Globus pallidus (tissue), 1 donor: Measurements from ENCODE around the gene HSD17B8.

Experiments used
- DNase-seq: peaks from one replicate; pipeline ENCODE4 v3.0.0-alpha.2; 2015; ENCODE audit warnings: low spot score

HSD17B8 gene

DNA sequence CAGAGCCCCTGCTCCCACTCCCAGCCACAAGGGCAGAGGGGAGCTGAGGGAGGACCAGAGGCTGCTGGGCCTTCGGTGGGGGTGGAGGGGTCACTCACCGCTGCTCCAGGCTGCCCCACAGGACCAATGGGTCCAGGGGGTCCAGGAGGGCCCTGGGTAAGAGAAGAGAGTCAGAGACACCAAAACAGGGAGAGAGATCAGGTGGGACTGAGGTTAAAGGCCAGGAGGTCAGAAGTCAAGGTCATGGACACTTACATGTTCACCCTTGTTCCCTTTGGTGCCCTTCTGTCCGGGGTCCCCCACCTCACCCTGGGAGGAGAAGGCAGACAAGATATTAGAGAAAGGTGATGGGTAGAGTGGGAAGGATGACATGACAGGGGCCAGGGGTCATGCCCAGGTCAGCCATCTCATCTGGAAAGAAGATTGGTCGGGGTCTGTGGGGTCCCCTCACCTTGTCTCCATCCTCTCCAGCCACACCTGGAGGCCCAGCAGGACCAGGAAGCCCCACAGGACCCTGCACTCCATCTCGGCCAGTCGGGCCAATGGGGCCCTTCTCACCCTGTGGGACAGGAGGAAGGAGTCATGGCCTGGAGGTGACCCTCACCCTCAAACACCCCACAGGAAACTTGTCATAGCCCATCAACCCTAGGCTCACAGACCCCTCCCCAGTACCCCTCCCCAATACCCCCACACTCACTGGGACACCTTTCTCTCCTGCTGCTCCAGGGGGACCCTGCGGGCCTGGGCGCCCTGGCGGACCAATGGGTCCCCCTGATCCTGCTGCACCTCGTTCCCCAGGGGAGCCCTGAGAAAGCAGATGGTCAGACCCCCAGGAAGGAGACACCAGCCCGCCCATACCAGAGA lies 33.2 kb upstream of the HSD17B8 start:
- DNase-seq = no peak

- DNase-seq = no peak
These were observed 32.4 kb upstream of the HSD17B8 start for GRCh38 chr6:33171880-33172687.

- DNase-seq = no peak
These were observed 31.5 kb upstream of the HSD17B8 start for GRCh38 chr6:33172688-33173534.

DNA sequence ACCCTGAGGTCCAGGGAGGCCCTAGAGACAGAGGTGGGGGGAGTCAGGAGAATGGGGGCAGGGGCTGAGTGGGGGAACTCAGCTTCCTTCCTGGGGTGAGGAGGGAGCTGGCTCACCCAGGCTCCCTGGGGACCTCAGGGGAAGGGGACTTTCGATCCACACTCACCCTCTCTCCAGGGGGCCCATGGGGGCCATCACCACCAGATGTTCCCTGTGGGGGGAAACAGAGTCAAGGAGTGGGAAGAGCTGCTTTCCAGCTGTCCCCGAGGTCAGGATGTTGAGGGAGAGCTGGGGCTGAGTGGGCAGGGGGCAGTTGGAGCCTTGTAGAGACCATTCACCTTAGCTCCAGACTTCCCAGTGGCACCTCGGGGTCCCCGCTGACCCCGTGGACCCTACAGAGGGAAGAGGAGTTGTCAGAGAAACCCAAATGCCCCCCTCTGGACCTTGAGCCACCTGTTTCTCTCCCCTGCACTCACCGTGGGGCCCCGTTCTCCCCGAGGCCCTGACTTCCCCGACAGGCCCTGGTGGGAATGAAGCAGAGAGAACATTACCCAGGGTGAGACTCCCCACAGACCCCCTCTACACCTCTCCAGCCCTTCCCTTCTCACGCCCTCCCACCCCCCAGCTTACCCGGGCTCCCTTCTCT lies 30.8 kb upstream of the HSD17B8 start:
- no peak for DNase-seq

DNA sequence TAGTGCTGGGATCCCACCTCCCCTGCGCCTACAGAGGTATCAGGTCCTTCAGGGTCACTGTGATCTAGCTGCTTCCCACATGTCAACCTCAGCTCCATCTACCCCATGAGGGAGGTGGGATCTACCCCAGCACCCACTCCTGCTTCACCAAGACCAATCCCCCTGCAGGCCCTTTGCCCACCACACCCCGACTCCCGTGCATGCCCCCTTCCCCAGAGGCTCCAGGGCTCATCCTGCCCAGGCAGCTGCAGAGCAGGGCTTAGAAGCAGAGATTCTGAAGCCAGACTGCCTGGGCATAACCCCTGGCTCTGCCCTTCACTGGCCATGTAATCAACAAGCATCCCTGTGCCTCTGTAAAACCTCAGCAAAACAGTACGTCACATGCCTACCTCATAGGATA lies 29.7 kb upstream of the HSD17B8 start:
- no peak for DNase-seq

GRCh38 chr6:33175436-33176069 lies 28.9 kb upstream of the HSD17B8 start:
- DNase-seq = no peak

DNA sequence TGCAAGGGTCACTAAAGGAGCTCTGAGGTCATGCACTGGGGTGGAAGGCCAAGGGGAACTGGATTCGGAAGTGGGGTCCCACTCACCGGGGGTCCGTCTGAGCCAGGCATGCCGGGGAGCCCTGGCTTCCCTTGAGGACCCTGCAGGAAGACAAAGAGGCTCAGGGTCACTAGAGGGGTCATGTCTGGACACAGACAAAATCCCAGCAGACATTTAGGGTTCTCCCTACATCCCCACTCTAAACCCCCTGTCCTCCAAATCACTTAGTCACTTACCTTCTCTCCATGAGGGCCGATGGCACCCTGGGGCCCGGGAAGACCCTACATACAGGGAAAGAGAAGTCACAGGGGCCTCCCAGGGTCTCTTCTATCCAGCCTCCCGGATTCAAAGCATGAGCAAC lies 27.5 kb upstream of the HSD17B8 start:
- DNase-seq = no peak

GRCh38 chr6:33177552-33178446 lies 26.7 kb upstream of the HSD17B8 start:
- no peak for DNase-seq

DNA sequence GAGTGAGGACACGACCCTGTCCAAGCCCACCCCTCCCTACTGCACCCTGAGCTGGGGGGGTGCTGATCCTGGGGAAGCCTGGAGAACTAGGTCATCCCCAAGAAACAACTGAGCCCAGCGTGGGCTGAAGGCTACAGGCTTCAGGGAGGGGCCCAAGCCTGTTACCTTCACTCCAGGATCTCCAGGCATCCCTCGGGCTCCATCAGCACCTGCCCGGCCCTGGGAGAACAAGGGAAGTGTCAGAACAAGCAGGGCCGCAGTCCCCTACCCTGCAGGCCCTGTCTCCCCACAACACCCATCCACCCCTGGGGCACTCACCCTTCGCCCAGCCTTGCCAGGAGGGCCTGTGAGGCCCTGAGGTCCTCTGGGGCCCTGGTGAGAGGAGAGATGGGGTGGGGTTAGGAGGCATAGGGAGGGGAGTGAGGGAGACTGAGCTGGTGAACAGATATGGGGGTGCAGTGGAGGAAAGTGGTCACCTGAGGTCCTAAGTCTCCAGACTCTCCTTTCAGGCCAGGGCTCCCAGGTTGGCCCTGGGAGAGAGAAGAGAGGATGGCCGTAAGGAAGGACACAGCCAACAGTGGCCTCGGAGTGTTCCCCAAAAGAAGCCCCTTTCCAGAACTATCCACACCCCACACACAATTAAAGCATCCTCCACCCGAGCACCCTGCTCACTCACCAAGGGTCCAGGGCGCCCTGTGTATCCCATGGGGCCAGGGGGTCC lies 25.5 kb upstream of the HSD17B8 start:
- no peak for DNase-seq

DNA sequence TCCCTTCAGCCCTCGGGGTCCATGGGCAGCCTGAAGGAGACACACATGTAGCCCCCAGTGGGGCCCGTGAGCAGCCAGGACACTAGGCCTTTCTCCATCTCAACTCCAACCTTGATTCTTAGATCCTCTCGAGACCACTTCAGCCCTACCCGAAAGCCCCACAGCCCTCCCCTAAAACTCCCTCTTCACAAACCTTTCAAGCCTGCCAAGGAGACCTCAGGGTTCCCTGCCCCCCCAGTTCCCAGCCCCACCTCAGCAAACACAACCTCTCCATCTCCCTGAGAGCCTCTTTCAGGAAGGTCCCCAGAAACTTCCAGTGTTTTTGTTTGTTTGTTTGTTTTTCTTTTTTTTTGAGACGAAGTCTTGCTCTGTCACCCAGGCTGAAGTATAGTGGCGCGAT lies 23.3 kb upstream of the HSD17B8 start:
- no peak for DNase-seq

DNA sequence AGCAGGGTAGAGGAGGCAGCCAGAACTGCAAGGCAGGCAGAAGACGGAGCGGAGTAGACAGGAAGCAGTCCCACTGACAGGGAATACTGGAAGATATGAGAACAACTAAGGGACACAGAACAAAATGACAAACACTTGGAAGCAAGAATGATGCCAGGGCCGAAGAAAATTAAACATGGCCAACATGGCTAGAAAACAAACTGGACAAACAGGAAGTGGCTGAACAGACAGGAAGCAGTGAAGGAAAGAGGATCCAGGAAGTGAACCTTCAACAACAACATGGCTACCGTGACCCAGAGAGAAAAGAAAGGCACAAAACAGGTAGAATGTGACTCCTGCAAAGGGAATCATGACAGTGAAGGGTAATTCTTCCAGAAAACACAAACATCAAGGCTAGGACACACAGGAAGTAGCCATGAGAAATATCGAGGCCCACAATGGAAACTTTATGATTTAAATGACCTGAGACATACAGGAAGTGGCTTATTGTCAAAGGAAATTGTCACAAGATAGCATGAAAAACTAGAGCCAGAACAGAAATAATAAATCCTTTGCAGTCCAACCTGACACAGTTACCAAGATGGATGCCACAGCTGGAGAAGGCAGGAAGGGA lies 21.3 kb upstream of the HSD17B8 start:
- DNase-seq = no peak

GRCh38 chr6:33185190-33185589 lies 19.3 kb upstream of the HSD17B8 start:
- no peak for DNase-seq

DNA sequence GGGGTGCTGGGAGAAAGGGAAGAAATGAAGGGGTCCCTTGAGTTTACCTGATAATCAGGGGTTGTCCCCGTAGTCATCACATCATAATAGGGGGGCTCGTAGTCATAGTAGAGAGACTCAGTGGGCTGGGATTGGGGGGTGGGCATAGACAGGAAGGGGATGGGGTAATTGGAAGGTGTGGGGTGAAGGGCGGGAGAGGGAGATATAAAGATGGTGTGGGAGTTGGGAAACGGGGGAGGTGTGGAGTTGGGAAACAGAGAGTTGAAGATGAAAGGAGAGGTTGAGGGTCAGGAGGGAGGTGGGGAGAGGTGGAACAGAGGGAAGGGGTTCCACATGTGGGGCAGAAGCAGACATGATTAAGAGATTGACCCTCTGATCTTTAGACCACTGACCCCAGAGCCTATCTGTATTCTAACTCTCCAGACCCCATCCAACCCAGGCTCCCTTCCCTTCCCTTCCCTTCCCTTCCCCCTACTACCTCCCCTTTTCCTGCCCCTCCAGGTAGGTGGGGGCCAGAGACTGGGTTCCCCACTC lies 18.7 kb upstream of the HSD17B8 start:
- DNase-seq = no peak

DNA sequence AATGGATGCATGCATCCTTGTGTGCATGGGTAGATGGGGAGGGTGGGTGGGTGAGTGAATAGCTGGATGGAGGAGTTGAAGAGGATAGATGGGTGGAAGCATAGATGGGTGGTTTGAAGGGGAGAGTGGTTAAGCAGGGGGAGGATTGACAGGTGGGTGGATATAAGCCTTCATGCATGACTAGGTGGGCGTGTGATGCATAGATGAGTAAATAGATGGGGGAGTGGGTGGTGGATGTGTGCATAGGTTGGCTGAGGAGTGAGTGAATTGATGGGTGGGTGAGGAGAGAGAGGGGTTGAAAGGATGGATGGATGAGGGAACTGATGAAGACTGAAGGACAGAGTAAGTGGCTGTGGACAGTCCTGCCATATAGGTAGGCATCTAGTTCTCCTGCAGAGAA lies 16.6 kb upstream of the HSD17B8 start:
- no peak for DNase-seq

DNA sequence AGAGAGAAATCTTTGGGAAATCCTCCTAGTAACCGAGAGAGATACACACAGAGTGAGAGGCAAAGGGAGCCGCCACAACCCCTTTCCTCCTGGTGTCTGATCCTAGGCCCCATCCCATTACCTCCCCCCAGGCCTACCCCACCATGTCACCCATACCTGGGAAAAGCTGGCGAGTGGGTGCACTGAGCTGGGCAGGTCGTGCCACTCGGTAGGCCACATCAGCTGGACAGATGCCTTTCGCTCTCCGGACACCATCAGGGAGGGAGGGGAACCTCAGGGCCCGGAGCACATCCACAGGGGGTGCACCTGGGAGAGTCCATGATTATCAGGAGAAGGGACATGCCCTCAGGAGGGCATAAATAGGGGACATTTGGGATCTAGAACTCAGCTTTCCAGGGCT lies 15.3 kb upstream of the HSD17B8 start:
- DNase-seq = no peak

GRCh38 chr6:33189625-33190448 lies 14.6 kb upstream of the HSD17B8 start:
- no peak for DNase-seq

- no peak for DNase-seq
These were observed 13.8 kb upstream of the HSD17B8 start for GRCh38 chr6:33190504-33191107.
